Epithelial cell of esophagus (primary cell): ENCODE data around the gene TBC1D9.

Source experiments
- DNase-seq: peaks from one replicate; pipeline ENCODE4 v3.0.0; 2010; ENCODE audit warnings: low read depth
- H3K4me3 ChIP-seq: 2 replicates; pipeline ENCODE4 v1.5.1; 2011; ENCODE audit warnings: mild to moderate bottlenecking, low read length, control low read depth
- TF ChIP-seq, protein P1 (sequence below): IDR thresholded peaks from 2 replicates; pipeline ENCODE4 v1.5.1; 2011; ENCODE audit warnings: low read depth, mild to moderate bottlenecking, low read length, control low read depth, inconsistent platforms; ENCODE audit not compliant: insufficient read depth; ENCODE audit errors: missing control alignments

The TBC1D9 gene

DNA sequence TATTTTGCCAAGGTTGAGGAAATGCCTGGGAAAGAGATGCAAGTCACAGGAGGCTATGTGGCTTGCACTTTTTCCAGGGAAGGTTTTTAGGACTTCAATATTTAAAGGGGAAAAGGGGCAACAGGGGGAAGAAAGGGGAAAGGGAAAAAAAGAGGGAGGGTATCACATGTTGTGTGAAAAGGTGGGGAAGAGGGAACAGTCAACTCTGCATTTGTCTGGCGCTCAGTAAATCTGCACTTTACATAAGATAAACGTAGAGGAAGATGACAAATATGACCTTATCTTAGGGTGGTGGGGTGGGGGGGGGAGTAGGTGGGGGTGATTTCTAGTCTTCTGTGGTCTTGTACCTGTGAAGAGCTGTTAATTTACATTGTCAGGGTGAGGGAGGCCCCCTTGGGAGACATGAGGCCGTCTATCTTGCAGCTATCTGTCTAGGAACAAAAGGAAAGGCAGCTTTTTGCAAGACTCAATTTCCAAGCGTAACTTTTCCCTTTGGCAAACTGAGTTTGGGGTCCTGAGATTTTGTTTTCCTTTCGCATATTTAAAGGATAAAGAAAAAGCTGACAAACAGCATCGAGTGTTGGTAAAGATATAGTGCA lies 115.9 kb downstream of the TBC1D9 start:
- TF ChIP-seq, protein P1, sequence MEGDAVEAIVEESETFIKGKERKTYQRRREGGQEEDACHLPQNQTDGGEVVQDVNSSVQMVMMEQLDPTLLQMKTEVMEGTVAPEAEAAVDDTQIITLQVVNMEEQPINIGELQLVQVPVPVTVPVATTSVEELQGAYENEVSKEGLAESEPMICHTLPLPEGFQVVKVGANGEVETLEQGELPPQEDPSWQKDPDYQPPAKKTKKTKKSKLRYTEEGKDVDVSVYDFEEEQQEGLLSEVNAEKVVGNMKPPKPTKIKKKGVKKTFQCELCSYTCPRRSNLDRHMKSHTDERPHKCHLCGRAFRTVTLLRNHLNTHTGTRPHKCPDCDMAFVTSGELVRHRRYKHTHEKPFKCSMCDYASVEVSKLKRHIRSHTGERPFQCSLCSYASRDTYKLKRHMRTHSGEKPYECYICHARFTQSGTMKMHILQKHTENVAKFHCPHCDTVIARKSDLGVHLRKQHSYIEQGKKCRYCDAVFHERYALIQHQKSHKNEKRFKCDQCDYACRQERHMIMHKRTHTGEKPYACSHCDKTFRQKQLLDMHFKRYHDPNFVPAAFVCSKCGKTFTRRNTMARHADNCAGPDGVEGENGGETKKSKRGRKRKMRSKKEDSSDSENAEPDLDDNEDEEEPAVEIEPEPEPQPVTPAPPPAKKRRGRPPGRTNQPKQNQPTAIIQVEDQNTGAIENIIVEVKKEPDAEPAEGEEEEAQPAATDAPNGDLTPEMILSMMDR, result no peak
- H3K4me3 ChIP-seq, result no peak overlapping the region
- DNase-seq, result no peak

GRCh38 chr4:140639066-140639465 lies 117.1 kb downstream of the TBC1D9 start:
- TF ChIP-seq, protein P1, result no peak
- no peak for DNase-seq
- H3K4me3 ChIP-seq, result no peak overlapping the region

- TF ChIP-seq, protein P1, result peak; percentile 56
- H3K4me3 ChIP-seq, result no peak overlapping the region
- peak; percentile 57 for DNase-seq
Observed at GRCh38 chr4:140637836-140638235, 118.3 kb downstream of the TBC1D9 start.

DNA sequence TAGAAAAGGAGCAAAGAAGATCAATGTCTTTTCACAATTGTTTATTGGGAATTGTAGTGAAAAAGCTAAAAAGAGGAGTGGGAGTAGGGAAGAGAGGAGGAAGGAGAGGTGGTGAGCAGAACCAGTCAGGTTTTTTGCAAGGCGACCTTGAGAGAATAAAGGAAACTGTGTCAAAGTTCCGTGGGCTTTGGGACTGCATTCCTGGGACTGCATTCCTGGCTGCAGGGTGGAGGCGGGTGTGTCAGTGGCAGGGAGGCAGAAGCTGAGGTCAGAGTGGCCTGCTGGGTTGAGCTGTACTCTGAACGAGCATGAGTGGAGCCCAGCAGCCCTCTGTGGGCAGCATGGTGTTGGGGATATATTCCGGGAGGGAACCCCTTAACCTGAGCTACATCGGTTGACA lies 120.6 kb downstream of the TBC1D9 start:
- H3K4me3 ChIP-seq, result no peak overlapping the region
- TF ChIP-seq, protein P1, result no peak
- peak; percentile 65 for DNase-seq

- H3K4me3 ChIP-seq, result no peak overlapping the region
Observed at GRCh38 chr4:140633951-140634350, 122.2 kb downstream of the TBC1D9 start.

GRCh38 chr4:140633124-140633523 lies 123.1 kb downstream of the TBC1D9 start:
- TF ChIP-seq, protein P1, result no peak
- no peak for DNase-seq

More at GRCh38 chr4:140633951-140634350, 122.2 kb downstream of the TBC1D9 start:
- no peak for DNase-seq
- TF ChIP-seq, protein P1, result no peak

GRCh38 chr4:140630246-140630645 lies 125.9 kb downstream of the TBC1D9 start:
- TF ChIP-seq, protein P1, result no peak
- H3K4me3 ChIP-seq, result no peak overlapping the region
- no peak for DNase-seq

More at GRCh38 chr4:140633124-140633523, 123.1 kb downstream of the TBC1D9 start:
- H3K4me3 ChIP-seq, result no peak overlapping the region
